NCI-H1930 (cell line): Measurements from ENCODE around the gene KCNQ2.

ENCODE experiments used
- DNase-seq, 2 experiments: peaks; one replicate each; lab custom pipeline; 2025; lab: John Stamatoyannopoulos, UW

Gene KCNQ2

DNA sequence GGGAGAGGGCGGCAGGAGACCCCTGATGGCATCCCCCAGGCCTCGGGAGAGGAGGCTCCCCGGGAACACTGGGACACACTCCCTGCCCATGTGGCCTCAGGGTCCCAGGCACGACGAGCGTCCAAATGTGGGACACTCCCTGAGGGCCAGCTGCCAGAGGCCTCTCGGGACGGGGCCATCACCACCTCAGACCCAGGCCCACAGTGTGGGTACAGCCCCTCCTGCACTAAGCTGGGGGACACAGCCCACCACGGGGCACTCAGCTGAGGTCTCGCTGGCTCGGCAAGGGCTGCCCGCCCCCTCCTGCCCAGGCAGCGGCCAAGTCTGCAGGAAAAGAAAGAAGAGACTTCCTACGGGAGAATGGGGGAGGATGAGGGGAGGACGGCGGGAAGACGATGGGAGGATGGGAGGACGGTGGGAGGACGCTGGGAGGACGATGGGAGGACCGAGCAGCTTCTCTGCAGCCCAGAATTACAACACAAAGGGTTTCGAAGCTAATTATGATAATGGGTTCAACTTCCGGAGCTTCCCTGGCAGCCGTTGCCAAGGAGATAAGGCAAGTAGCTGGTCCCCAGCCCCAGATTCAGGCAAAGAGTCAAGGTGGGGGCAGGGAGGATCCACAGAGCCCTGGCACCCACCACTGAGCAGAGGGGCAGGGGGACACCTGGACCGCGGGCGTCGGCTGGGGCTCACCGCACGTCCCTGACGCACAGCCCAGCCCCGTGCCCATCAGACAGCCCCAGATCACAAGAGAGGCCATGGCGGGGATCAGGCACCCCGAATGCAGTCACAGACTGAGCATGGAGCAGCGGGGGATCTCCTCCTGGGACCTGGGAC lies 17.5 kb downstream of the KCNQ2 start:
- peak in 1 of 2 experiments; percentile 40 for DNase-seq

DNA sequence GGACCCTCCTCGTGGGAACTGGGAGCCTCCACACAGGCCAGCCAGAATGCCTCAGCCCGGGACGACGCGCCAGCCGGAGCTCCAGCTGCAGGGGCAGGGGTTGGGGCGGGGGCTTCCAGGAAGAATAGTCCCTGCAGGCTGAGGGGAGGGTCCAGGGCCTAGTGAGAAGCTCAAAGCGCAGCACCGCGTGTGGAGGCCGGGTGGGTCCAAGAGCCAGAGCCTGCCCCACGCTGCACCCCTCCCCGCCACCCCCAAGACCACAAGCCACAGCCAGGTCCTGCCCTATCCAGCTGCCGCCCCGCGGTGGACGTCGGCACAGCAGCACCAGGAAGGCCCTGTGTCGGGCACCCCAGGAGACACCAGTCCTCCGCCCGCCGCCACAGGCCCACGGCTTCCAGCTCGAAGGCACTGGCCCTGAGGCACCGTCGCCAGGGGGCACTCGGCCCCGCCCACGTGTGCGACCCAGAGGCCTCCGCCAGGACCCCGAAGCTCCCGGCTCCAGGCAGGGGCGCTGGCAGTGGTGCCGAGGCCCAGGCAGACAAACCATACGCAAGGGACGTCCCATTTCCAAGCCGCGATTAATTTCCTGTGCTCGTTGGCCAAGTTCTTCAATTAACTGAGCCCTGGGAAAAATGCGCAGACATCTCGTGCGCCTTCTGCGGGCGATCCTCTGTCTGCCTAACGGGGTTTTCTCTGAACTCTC lies 19.5 kb downstream of the KCNQ2 start:
- no peak for DNase-seq

DNA sequence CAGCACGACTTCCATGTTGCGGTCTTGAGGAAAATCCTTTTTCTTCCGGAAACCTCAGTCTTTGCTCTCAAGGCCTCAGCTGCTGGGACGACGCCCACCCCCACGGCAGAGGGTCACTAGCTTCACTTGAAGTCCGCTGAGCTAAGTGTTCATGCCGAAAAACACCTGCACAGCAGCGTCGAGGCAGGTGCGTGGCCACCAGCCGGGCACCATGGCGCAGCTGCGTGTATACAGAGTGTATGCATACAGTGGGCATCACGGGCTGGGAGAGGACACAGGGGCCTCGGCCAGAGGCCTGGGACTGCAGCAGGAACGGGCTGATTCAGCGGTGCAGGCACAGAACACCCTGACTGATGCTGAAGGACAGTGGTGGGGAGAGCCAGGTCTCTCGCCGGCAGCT lies 20.1 kb downstream of the KCNQ2 start:
- no peak for DNase-seq

DNA sequence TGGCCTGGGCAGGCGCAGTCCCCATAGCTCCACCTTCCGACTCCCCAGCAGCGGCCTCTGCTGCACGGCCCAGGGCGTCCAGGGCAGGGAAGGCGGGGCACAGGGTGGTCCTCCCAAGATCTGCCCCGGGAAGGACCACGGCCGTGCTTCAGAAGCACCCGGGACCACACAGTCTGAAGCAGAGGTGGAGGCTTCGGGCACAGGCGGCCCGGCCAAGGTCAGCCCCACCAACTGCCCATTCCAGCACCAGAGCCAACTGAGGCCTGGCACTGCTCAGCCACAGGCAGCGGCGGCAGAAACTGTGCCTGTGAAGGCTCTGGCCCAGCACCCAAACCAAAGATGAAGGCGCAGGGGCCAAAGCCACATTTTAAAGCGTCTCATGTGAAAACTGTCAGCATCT lies 20.6 kb downstream of the KCNQ2 start:
- no peak for DNase-seq

DNA sequence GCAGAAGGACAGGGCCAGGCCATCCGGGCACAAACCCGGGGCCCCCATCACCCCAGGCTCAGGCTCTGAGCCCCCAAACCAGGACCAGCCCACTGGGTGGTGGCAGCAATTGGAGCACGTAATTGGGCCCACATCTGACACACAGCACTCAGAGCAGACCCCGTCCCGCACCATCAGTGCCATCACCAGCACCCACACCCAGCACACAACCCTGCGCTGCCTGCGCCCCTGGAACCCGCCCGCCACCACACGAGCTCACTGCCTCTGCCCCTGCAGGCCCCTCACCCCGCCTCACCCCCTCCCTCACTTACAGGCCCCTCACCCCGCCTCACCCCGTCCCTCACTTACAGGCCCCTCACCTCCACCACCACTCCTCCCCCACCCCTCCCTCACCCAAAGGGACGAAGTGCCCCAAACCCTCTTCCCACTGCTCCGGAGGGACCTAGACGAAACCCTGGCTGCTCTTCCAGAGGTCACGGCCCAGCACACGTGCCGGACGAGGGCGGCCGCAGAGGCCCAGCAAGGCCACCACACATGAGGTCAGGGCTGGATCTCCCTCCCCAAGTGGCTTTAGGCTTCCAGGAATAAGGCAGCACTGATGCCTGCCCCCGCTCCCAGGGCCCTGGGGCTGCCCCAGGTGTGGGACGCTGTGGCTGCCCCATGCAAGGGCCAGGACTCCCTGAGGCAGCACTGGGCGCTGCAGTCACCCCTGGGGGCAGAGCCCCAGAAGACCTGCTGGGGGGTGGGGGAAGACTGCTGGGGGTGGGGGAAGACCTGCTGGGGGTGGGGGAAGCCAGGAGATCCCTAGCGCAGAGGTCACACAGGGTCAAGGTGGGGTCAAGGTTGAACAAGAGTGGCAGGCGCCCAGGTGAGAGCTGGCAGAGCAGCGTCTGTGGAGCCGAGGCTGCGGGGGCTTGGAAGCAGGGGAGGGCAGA lies 22.4 kb downstream of the KCNQ2 start:
- no peak for DNase-seq

DNA sequence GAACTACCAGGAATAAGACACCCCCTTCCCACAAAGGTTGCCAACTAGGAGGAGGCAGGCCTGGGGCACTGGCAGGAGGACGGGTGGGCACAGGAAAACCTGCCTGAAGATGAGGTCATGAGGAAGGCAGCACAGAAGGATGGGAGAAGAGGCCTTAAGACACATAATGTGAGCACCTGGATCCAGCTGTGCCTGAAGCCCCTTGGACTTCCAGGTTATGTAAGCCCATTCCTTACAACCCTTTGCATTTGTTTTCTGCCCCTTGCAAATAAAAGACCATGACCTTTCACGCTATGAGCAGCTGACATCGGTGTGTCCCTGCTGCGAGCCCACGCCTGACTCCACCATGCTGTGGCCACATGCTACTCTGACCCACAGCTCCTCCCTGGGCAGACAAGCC lies 23.4 kb downstream of the KCNQ2 start:
- DNase-seq: no peak

DNA sequence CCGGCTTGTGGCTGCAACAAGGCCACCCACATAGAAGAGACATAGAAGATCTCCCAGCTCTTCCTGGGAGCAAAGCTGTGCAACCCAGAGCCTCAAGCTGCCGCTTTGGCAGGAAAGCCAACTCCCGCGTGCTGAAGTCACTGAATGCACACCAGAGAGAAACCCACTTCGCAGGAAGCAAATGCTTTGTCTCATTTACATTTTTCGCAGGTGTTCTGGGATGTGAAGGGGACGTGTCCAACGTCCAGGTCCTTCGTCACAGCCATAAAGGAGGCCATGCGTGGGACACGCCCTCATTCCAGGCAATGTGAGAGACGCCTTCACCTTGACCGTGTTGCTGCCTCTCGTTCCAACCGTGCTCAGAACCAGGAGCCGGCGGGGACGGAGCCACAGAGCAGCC lies 24.4 kb downstream of the KCNQ2 start:
- DNase-seq: no peak

DNA sequence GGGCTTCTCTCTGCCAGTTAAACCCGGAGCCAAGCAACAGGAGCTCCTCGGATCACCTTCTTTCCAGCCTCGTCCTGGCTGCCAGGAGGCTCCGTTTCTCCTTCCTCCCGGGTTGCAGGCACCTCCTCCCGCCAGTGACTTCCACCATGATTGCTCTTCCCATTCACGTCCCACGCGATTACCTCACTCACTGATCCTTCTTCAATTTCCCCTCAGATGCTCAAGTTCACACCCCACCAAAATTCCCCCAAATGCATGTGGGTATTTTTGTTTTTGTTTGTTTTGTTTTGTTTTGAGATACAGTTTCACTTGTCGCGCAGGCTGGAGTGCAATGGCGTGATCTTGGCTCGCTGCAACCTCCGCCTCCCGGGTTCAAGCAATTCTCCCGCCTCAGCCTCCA lies 25.1 kb downstream of the KCNQ2 start:
- DNase-seq: no peak

DNA sequence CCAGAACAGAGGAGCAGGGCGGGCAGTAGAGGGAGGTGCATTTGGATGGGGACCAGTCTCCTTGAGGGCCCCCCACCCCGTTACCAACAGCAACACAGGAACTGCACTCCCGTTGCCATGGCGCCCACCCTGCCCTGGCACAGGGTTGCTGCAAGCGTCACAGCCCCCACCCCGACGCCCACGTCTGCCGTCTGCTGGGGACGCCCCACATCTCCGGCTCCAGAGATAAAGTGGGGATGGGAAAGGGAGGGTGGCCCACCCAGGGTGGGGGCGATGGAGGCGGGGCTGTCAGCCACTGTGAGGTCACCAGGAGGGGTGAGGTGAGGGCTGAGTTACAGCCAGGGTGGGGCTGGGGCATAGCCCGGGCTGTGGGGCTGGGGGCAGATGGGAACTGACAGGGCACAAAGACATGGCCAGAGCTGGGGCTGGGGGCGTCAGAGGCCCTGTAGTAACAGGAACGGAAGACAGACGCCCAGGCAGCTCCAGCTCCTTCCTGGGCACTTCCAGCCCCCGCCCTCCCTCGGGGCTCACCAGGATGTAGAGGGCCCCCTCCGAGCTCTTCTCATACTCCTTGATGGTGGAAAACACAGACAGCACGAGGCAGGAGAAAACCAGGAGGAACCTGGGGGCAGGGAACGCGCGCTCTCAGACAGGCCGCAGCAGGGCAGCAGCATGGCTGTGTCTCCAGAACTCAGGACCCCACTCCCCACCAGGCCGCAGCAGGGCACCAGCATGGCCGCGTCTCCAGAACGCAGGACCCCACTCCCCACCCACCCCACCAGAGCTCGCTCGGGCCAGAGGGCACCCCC lies 26.0 kb downstream of the KCNQ2 start:
- DNase-seq: no peak

DNA sequence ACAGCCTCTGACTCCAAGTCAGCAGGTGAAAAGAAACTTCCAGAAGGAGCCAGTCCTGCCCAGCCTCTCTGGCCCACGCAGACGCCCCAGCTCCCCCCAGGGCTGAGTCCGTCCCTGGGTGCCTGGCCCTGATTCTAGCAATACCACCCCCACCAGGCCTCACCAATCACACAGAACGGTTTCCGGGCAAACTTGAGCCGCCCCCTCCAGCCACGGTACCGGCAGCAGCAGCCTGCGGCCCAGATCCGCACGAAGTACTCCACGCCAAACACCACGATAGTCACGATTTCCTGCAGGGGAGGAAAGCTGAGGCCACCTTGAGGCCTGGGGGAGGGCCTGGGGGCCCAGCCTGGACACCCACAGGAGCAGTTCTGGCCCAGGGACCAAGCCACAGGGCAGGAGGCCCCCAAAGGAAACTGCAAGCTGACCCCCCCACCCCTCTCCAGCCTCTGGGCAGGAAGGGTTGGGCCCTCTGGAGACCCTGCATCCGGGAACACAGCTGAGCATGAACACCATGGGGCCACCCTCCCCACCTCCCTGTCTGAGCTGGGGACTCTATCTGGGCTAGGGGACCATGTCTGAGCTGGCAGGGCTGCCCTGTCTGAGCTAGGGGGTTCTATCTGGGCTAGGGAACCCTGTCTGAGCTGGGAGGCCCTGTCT lies 27.2 kb downstream of the KCNQ2 start:
- DNase-seq: no peak

DNA sequence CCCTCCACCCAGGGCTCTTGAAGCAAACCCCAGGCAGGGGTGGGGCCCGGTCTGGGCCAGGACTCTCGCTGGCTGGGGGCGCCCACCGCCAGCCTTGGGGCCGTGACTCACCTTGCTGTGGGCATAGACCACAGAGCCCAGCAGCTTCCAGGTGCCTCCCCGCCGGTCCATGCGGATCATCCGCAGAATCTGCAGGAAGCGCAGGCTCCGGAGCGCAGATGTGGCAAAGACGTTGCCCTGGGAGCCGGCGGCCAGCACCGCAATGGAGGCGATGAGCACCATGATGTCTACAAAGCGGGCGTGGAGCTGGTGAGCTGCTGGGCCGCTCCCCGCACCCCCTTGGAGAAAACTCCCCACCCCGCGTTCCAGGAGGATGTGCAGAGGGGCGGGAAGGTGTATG lies 27.9 kb downstream of the KCNQ2 start:
- DNase-seq: no peak

DNA sequence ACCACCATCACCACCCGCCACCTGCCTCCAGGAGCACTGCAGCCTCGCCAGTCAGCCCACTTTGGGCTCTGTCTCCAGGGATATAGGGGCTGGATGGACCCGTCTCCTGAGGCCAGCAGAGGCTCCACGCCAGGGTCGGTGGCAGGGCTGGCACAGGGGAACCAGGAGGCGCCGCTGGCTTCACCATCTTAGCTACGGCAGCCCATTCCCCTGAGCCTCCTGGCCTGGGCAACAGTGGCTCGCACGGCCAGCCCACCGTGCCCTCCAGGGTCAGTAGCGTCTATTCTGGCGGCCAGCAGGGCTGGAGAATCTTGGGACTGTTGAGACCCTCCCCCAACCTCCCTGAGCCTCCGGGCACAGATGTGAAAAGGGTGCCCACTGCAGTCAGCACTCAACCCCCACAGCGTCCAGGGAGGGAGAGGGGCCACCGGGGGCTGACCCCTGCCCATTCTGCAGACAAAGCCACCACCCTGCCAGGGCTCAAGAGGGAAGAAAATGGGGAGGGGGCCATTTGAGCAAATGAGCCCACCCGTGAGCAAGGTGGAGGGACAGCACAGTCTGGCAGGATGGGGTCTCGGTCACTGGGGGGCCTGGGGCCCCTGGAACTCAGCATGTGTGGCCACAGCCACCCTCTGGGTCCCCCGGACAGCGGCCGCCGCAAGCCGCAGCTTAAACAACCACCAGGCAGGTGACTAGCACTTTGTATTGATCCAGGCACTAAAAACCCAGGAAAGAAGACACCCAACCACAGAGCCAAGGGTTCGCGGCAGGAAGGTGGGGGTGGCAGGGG lies 28.7 kb downstream of the KCNQ2 start:
- DNase-seq: no peak

DNA sequence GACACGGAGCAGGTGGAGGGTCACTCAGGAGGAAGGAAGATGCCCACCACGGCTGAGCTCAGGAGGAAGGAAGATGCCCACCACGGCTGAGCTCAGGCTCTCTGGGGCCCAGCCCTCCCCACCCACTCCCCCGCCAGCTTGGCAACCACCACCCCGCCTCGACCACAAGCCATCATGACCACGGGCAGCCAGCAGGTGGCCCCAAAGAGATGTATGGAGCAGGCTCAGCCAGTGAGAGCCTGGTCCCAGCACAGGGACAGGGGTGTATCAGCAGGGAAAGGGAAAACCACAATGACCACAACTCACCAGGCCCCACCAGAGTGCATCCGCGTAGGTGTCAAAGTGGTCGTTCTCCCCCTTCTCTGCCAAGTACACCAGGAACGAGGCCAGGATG lies 30.4 kb downstream of the KCNQ2 start:
- peak in 1 of 2 experiments; percentile 46 for DNase-seq

DNA sequence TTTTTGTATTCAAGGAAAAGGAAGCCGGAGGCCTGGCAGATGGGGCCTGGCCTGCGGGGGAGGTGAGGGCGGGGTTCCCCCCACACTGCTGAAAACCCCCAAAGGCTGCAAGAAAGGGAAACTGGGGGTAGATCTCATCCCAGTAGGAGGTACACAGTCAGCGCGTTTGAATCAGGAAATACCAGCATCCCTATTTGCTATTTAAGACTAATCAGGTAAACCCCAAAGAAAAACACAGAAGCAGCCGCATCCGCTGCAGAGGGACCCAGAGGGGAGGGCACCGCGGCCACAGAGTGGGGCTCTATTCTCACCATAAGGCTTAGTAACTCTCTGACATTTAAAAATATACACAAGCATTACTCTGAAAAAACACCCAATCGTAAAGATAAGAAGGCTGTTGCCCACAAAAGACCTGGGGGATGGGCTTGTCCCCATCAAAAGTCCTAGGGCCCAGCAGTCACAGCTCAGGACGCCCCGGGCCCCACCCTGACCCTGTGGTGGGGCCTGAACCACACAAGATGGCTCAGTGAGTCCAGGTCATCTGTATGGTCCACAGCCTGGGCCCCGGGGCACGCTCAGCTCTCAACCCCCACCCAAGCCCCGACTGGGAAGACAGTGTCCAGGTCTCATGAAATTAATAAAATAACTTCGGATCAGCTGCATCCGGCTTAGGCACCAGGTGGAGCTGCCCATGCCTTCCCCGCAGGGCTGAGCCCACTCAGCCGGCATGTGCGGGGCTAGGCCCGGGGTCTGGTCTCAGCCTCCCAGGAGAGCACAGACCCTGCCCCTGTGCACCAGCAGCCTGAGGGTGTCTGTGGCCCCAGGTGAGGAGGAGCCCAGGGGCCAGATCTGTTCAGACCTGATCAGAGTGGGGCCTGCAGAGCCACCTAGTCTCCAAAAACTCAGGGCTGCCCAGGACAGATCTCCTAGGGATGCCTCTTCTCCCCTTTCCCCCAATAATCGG lies 31.0 kb downstream of the KCNQ2 start:
- DNase-seq: no peak

DNA sequence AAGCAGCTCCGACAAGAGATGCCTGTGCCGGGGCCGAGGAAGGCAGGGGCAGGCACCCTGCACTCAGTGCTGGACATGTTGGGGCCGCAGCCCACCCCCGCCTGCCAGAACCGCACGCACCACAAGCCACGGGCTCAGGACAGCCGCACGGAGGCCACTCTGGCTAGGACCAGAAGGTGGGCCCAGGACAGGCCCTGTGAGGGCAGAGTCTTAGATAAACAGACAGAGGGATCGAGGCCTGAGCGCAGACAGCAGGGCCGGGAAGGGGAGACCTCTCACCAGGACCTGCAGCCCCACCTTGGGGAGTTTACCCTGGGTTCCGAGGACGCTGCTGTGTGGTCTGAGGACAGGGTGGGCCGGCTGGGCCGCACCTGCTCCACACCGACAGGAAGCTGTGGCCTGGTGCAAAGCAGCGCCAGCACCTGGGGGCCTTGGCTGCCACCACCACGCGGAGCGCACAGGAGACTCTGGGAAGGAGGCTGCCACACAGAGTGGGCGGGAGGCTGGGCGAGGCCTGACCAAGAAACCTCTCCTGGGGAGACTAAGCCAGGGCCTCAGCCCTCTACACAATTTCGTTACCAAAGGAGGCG lies 32.0 kb downstream of the KCNQ2 start:
- DNase-seq: no peak

DNA sequence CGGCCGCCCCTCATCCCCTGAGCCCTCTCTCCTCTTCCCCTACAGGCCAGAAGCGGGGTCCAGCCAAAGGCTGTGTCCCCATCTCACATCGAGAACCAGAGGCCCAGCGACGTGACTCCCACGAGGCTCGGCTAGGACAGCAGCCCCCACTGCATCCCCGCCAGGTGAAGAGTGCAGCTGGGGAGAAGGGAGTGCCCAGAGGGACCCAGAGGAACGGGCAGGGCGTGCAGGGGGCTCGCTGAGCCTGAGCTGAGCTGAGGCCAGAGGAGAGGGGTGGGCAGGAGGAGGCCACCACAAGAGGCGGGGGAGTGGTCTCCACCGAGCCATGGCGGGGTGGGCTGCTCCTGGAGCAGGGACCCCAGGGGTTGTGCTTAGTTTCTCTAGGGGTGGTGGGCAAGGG lies 32.6 kb downstream of the KCNQ2 start:
- no peak for DNase-seq

DNA sequence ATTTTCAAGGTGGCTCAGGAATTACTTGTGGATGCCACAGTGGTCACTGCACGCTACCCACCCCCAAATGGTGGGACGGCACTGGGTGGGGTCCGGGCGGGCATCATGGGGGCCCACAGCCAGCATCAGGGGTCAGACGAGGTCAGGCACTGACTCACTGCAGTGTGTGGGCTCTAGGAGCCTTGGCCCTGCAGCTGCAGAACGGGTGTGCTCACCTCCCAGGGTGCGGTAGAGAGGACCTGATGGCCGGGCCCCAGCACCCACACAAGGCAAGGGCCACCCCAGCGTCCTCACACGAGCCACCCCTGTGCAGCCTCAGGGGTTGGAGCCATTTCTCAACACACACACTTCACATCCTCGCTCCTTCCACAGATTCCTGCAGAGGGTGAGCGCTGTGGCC lies 34.3 kb downstream of the KCNQ2 start:
- no peak for DNase-seq

DNA sequence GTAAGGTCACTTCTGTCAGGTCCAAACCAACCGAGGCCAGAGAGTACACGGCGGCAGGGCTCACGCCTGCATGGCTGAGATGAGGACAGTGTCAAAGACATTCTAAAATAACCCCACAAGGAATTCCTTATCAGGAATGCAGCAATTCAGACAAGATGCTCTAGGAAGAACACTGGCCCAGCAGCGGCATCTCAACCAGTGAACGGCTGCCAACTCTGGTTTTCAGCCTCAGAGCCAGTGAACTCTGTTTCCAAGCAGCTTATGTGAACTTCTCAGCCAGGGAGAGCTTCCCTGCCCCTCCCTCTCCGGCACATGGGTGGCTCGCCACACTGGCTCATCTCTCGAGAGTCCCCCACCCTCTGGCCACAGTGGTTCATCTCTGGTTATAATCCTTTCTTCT lies 36.9 kb downstream of the KCNQ2 start:
- DNase-seq: no peak
